Mesendoderm (in vitro differentiated cells): Measurements from ENCODE around the gene PLCL2.

Experiments
- DNase-seq: peaks from one replicate; pipeline ENCODE4 v3.0.0; 2013
- H2AK5ac ChIP-seq: 2 replicates; pipeline ENCODE4 v1.6.1; 2013; ENCODE audit warnings: low read length, inconsistent platforms
- H2BK120ac ChIP-seq: 2 replicates; pipeline ENCODE4 v1.6.1; 2013; ENCODE audit warnings: low read depth, mild to moderate bottlenecking, low read length, moderate library complexity, mixed read lengths
- H2BK15ac ChIP-seq: replicated peaks from 2 replicates; pipeline ENCODE4 v1.6.1; 2013; ENCODE audit warnings: low read depth, mild to moderate bottlenecking, moderate library complexity
- H2BK5ac ChIP-seq: 2 replicates; pipeline ENCODE4 v1.6.1; 2013; ENCODE audit warnings: low read length, inconsistent platforms
- H3K18ac ChIP-seq: 2 replicates; pipeline ENCODE4 v1.6.1; 2013; ENCODE audit warnings: mild to moderate bottlenecking, low read length, mixed read lengths
- H3K23ac ChIP-seq: one replicate; pipeline ENCODE4 v1.6.1; 2013; ENCODE audit warnings: low read length
- H3K27ac ChIP-seq: 2 replicates; pipeline ENCODE4 v1.5.1; 2013; ENCODE audit warnings: low read depth, mild to moderate bottlenecking, inconsistent platforms, low read length, moderate library complexity
- H3K27me3 ChIP-seq: 2 replicates; pipeline ENCODE4 v1.6.1; 2013; ENCODE audit warnings: low read length, control low read depth, mild to moderate bottlenecking, inconsistent platforms; ENCODE audit not compliant: insufficient read depth, poor library complexity
- H3K36me3 ChIP-seq: 2 replicates; pipeline ENCODE4 v1.6.1; 2013; ENCODE audit warnings: low read length, inconsistent platforms; ENCODE audit not compliant: control insufficient read depth, insufficient read depth
- H3K4ac ChIP-seq: one replicate; pipeline ENCODE4 v1.6.1; 2013; ENCODE audit warnings: low read depth, mild to moderate bottlenecking, low read length, moderate library complexity
- H3K4me1 ChIP-seq: 2 replicates; pipeline ENCODE4 v1.6.1; 2013; ENCODE audit warnings: low read depth, low read length, inconsistent platforms; ENCODE audit not compliant: control insufficient read depth
- H3K4me2 ChIP-seq: 2 replicates; pipeline ENCODE4 v1.6.1; 2013; ENCODE audit warnings: low read length
- H3K4me3 ChIP-seq: 2 replicates; pipeline ENCODE4 v1.5.1; 2013; ENCODE audit warnings: mild to moderate bottlenecking, low read length
- H3K56ac ChIP-seq: one replicate; pipeline ENCODE4 v1.6.1; 2013; ENCODE audit warnings: low read length
- H3K79me1 ChIP-seq: 2 replicates; pipeline ENCODE4 v1.6.1; 2013; ENCODE audit warnings: low read length, inconsistent platforms
- H3K79me2 ChIP-seq: 2 replicates; pipeline ENCODE4 v1.6.1; 2013; ENCODE audit warnings: mild to moderate bottlenecking, low read length; ENCODE audit not compliant: control insufficient read depth, insufficient read depth
- H3K9ac ChIP-seq: 2 replicates; pipeline ENCODE4 v1.6.1; 2013; ENCODE audit warnings: low read length, inconsistent platforms
- H4K5ac ChIP-seq: one replicate; pipeline ENCODE4 v1.6.1; 2013; ENCODE audit warnings: low read length
- H4K8ac ChIP-seq: one replicate; pipeline ENCODE4 v1.6.1; 2013; ENCODE audit warnings: low read depth, mild to moderate bottlenecking, control low read depth, low read length, moderate library complexity
- WGBS: extraction: QIAGEN DNeasy Blood & Tissue Kit; methylation state at CpG from one replicate; pipeline ENCODE4 v1.1.7; 2013; ENCODE audit warnings: low lambda C conversion rate, missing lambda C conversion rate; ENCODE audit not compliant: insufficient coverage; ENCODE audit errors: extremely low coverage; 5-methylcytosine and 5-hydroxymethylcytosine counted together

PLCL2 gene

DNA sequence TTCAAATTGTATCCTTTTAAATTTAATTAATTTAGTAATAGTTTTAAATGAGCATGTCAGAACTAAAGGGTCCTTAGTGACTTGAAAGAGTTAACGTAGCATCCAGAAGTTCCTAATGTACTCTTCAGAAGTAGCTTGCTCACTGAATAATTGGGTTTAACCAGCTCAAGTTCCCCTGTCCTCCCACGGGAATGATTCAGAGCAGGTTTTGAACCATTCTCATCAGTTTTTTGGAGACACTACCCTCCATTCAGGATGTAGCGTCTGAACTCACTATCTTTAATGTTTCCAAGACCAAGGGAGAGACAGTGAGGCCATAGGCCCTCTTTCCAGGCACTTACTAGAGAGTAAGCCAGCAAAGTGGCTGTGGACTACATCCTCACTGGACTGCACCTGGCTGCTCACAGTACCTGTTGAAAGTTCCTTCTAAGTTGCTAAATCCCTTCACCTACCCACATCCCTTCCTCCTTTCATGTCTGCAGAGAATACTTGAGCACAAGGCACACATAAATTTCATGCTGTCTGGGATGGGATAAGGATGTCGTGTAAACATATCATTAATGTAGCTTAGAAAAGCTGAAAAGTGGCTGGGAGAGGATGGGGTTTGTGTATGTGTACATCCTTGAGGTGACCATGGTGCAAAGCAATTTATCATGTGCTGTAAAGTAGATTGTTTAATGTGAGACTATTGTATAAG lies 146.3 kb downstream of the PLCL2 start:
- no peak overlapping the region for H3K4me3 ChIP-seq
- H3K9ac ChIP-seq = no peak overlapping the region
- no peak overlapping the region for H3K27ac ChIP-seq
- no peak overlapping the region for H3K23ac ChIP-seq
- H3K4ac ChIP-seq = no peak overlapping the region
- H3K79me1 ChIP-seq = no peaks in the 10 kb centered on the region
- no peak overlapping the region for H3K18ac ChIP-seq
- no peak overlapping the region for H3K56ac ChIP-seq
- no peaks in the 10 kb centered on the region for H3K27me3 ChIP-seq
- no peak overlapping the region for H2BK120ac ChIP-seq
- H3K79me2 ChIP-seq = no peaks in the 10 kb centered on the region
- no peak for DNase-seq
- no peaks in the 10 kb centered on the region for H3K4me1 ChIP-seq
- H4K8ac ChIP-seq = no peak overlapping the region
- no peak overlapping the region for H2BK5ac ChIP-seq
- H2AK5ac ChIP-seq = no peak overlapping the region
- WGBS = no CpG with 5 or more reads among the region's 4 CpGs
- no peak overlapping the region for H4K5ac ChIP-seq
- H3K4me2 ChIP-seq = no peak overlapping the region
- no peaks in the 10 kb centered on the region for H3K36me3 ChIP-seq
- no peak overlapping the region for H2BK15ac ChIP-seq

DNA sequence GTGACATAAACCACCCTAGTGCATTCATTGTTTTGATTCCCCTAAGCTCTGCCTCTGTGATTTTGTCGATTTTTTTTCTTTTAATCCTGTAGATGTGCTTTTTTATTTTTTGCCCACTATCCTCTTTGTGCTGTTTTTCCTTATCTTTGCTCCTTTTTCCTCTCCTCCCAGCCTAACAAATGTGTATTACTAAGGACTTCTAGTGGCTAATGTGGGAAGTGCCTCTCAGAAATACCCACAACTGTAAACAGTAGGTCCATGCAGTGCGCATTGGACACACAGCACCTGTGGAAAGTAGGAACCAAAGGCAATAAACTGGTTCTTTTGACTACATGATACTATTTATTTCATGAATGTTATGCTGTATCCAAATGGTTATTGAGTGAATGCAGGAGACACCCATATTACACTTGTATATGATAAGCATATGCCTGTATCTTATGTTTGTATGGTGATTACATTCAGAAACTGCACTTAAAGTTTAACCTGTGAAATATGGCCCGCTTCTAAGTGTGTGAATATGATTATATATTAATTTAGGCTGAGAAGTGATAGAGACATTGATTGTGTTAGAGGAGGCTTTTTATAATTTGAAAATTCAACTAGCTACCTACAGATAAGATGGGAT lies 147.8 kb downstream of the PLCL2 start:
- Histone ChIP-seq H3K9ac (no peak overlapping the region), H3K18ac (no peak overlapping the region), H3K23ac (no peak overlapping the region), H3K4me3 (no peak overlapping the region), H3K36me3 (no peaks in the 10 kb centered on the region), H3K4me1 (no peaks in the 10 kb centered on the region), H2BK15ac (no peak overlapping the region), H4K8ac (no peak overlapping the region), H3K27me3 (no peaks in the 10 kb centered on the region), H3K4ac (no peak overlapping the region), H4K5ac (no peak overlapping the region), H3K79me2 (no peaks in the 10 kb centered on the region), H2BK5ac (no peak overlapping the region), H3K4me2 (no peak overlapping the region), H2AK5ac (no peak overlapping the region), H3K56ac (no peak overlapping the region), H3K79me1 (no peaks in the 10 kb centered on the region), H3K27ac (no peak overlapping the region), H2BK120ac (no peak overlapping the region)
- peak; percentile 61 for DNase-seq
- no CpG with 5 or more reads among the region's 3 CpGs for whole genome bisulfite sequencing

DNA sequence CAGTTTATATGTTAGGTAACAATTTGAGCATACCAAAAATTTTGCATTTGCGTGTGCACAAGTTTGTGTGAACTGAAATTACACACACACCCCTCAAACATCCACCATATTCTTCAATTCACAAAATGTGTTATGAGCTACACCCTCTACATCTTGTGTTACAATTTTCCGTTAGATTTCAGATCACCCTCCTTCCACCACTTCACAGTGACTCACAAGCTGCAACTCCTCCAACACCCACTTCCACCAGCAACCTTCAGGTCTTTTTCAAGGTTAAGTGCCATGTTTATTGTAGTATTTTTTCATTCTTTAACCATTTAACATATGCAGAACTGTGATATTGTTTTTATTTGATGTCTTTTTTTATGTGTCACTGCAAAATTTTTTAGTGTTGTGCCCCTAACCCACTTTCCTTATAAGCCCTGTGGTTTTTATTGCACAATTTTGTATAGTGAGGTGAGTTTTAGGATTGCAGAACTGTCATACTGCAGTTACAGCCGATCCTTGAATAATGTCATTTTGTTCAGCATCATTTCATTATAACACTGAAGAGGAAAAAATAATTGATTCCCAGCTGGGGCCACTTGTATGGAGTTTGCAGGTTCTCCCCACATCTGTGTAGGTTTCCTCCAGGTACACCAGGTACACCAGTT lies 148.9 kb downstream of the PLCL2 start:
- Histone ChIP-seq H2AK5ac (no peak overlapping the region), H3K79me2 (no peaks in the 10 kb centered on the region), H4K5ac (no peak overlapping the region), H2BK5ac (no peak overlapping the region), H3K23ac (no peak overlapping the region), H3K9ac (no peak overlapping the region), H2BK120ac (no peak overlapping the region), H2BK15ac (no peak overlapping the region), H3K4ac (no peak overlapping the region), H3K4me1 (no peaks in the 10 kb centered on the region), H3K79me1 (no peaks in the 10 kb centered on the region), H3K4me2 (no peak overlapping the region), H3K36me3 (no peaks in the 10 kb centered on the region), H3K27ac (no peak overlapping the region), H3K4me3 (no peak overlapping the region), H3K18ac (no peak overlapping the region), H4K8ac (no peak overlapping the region), H3K27me3 (no peaks in the 10 kb centered on the region), H3K56ac (no peak overlapping the region)
- DNase-seq = no peak
- WGBS = no CpG with 5 or more reads among the region's 3 CpGs

DNA sequence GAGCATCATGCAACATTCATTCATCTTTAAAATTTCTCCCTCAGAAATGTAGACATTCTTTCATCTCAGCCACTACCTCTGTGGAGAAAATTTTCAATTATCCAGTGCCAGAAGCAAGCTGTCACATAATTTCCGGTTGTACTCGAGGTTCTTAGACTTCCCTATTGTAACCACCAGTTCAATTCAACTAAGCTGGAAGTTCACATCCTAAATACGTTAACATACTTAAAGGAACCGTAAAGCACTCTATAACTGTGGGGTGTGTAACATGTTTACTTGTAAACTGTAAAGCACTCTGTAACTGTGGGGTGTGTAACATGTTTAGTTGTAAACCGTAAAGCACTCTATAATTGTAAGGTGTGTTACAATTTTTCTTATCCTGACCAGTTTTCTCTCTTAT lies 150.3 kb downstream of the PLCL2 start:
- no peaks in the 10 kb centered on the region for H3K36me3 ChIP-seq
- H2BK5ac ChIP-seq = no peak overlapping the region

DNA sequence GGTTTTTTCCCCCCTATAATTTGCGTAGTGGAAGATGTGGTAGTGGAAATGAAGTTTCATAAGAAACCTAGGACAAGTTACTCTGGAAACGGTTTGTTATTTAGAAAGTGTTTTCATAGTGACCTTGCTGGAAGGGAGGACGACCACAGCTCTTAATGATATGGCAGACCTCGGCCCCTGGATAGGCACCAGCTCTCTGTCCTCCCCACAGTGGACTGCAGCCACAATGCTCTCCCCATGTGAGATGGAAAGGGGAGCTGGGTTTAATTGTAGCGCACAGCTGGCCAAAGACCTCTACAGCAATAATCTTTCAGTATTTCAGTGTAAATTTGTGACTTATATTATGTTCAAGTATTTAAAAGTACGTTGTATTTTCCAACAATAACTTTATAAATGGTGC lies 151.2 kb downstream of the PLCL2 start:
- no peaks in the 10 kb centered on the region for H3K27me3 ChIP-seq
- H4K8ac ChIP-seq = no peak overlapping the region
- no peak overlapping the region for H2BK120ac ChIP-seq
- no peak overlapping the region for H3K18ac ChIP-seq
- no peaks in the 10 kb centered on the region for H3K36me3 ChIP-seq
- H2AK5ac ChIP-seq = no peak overlapping the region
- H3K23ac ChIP-seq = no peak overlapping the region
- no peaks in the 10 kb centered on the region for H3K4me1 ChIP-seq
- no peak overlapping the region for H3K4me3 ChIP-seq
- H3K79me2 ChIP-seq = no peaks in the 10 kb centered on the region
- no peak overlapping the region for H3K4me2 ChIP-seq
- H3K27ac ChIP-seq = no peak overlapping the region
- no peak overlapping the region for H3K4ac ChIP-seq
- H2BK5ac ChIP-seq = no peak overlapping the region
- no peak overlapping the region for H2BK15ac ChIP-seq
- no peak overlapping the region for H4K5ac ChIP-seq
- no CpG with 5 or more reads among the region's 6 CpGs for WGBS
- no peak overlapping the region for H3K56ac ChIP-seq
- H3K9ac ChIP-seq = no peak overlapping the region
- no peak for DNase-seq
- no peaks in the 10 kb centered on the region for H3K79me1 ChIP-seq

More for the DNA sequence above, 150.3 kb downstream of the PLCL2 start:
- no peaks in the 10 kb centered on the region for H3K79me1 ChIP-seq
- H3K4me2 ChIP-seq = no peak overlapping the region
- H3K79me2 ChIP-seq = no peaks in the 10 kb centered on the region
- H3K4me1 ChIP-seq = no peaks in the 10 kb centered on the region
- no peak overlapping the region for H3K4me3 ChIP-seq
- no peak overlapping the region for H2AK5ac ChIP-seq
- no peak overlapping the region for H4K5ac ChIP-seq
- H3K27me3 ChIP-seq = no peaks in the 10 kb centered on the region
- H3K27ac ChIP-seq = no peak overlapping the region
- no peak overlapping the region for H2BK15ac ChIP-seq
- H3K18ac ChIP-seq = no peak overlapping the region
- no peak overlapping the region for H3K56ac ChIP-seq
- whole genome bisulfite sequencing = no CpG with 5 or more reads among the region's 5 CpGs
- no peak overlapping the region for H3K9ac ChIP-seq
- no peak overlapping the region for H3K23ac ChIP-seq
- H3K4ac ChIP-seq = no peak overlapping the region
- H2BK120ac ChIP-seq = no peak overlapping the region
- no peak overlapping the region for H4K8ac ChIP-seq
- no peak for DNase-seq
